GF-D8 (cell line): ENCODE results near the gene MAGI2.
"Not testable (repeated sequence)": the region's sequence is repeated elsewhere in the genome, so short reads cannot be mapped to it uniquely, and the experiment has no call there.

Source experiments
- DNase-seq: peaks from one replicate; lab custom pipeline; 2025; lab: John Stamatoyannopoulos, UW

MAGI2 gene

DNA sequence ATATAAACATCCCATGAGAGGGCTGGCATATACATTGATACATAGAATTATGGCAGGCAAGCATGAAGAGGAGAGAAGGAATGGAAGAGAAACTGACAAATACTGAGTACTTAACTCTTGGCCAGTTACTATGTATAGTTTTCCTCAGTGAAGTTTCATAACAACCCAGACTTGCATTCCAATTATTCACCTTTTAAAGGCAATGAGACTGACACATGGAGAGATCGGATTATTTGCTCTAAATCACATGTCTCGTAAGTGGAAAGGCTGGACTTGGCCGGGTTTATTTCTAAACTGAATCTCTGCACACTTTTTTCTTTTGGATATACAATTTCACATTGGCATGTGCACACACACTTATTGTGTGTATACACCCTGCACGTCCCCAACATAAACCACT, 1106.6 kb downstream of the MAGI2 start:
- DNase-seq, result no peak

GRCh38 chr7:78345979-78346378, 1107.5 kb downstream of the MAGI2 start:
- no peak for DNase-seq

- no peak for DNase-seq
These were observed 1108.1 kb downstream of the MAGI2 start for GRCh38 chr7:78345293-78345911.

DNA sequence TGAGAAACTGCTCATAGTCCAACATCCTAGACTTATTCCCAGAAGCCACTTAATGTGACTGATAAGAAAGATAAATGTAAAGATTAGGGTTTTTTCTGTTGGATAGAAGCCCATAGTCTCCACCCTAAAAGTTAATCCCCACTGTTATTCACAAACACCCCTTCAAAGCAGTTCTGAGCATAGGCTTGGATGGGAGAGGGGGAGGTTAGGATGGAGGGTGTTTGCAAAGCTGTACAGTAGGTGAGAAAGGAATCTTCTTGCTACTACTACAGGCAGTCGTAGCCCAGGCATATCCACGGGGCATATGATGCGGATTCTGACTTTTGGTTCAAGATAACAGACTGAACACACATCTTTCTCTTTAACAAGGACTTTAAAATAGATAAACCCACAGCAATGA, 1119.0 kb downstream of the MAGI2 start:
- no peak for DNase-seq

- no peak for DNase-seq
These were observed 1119.7 kb downstream of the MAGI2 start for GRCh38 chr7:78333530-78334425.

- DNase-seq, result no peak
These were observed 1124.3 kb downstream of the MAGI2 start for GRCh38 chr7:78329001-78329655.

- no peak for DNase-seq
These were observed 1125.7 kb downstream of the MAGI2 start for GRCh38 chr7:78327718-78328117.

DNA sequence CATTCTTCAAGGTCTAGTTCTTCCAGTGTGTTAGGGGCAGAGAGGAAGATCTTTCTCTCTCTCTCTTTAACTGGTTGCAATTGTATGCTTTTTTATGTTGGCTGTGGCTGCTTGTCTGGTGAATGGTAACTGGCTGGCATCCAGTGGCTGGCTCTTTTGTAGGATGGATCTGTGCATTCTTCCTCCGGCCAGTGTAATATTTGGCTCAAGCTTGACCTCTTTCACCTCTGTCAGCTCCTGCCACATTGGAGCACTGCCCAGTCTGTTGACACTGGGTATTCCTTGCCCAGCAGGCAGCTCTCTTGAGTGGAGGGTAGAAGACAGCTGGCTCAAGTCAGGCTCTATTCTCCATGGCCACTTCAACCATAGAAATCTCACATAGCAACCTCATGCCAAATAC, 1126.6 kb downstream of the MAGI2 start:
- DNase-seq, result no peak

- no peak for DNase-seq
These were observed 1127.3 kb downstream of the MAGI2 start for GRCh38 chr7:78326189-78326588.

DNA sequence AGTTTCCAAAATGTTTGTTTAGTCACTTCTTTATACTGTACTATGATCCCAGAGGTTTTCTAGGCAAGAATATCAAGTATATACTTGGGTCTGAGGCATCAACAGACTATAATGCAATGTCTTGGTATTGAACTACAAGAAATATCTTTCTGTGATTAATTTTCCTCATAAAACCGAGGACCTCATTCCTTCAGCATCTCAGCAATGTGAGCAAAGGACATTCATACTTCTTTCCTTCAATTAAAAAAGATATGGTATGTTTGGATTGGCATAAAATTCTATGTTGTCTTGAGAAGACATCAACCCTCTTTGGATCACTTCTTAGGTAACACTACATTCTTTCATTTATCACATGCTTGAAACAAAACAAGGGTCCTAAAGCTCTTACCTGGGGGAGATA, 1130.3 kb downstream of the MAGI2 start:
- no peak for DNase-seq

- not testable (repeated sequence) for DNase-seq
These were observed 1131.2 kb downstream of the MAGI2 start for GRCh38 chr7:78322231-78322630.

- no peak for DNase-seq
These were observed 1136.1 kb downstream of the MAGI2 start for GRCh38 chr7:78317371-78317770.

DNA sequence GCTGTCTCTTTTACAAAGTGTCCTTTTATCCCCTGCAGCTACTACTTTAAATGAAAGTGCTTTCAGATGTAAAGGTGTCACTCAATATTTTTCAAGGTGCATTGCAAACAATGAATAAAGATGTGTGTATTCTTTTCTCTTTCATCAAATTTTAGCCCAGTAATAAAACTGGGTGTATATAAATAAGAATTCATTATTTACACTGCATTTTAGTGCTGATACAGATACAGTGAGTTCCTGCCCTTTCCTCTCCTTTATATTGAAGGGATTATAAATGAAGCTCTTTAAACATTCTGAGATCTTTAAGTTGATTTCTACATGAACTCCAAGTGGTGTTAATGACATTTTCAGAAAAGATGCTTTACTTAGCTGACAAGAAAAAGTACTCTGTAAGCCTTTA, 1137.4 kb downstream of the MAGI2 start:
- DNase-seq, result no peak

DNA sequence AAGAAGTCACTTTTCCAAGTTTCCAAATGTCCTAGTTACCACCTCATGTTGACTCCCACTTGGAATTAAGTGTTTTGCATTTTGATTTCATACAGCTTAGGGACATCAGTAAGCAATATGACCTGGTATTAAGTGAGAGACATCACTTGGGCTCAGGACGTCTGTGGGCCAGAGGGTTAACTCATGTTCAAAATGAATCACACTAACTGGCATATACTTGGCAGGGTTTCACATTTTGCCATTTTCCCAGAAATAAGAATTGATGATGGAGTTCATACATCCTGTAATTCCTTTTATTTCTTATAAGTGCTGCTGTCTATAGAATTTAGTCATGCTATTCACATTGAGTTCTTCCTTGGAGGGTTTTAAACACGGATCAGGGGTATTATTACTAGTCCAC, 1138.3 kb downstream of the MAGI2 start:
- no peak for DNase-seq

DNA sequence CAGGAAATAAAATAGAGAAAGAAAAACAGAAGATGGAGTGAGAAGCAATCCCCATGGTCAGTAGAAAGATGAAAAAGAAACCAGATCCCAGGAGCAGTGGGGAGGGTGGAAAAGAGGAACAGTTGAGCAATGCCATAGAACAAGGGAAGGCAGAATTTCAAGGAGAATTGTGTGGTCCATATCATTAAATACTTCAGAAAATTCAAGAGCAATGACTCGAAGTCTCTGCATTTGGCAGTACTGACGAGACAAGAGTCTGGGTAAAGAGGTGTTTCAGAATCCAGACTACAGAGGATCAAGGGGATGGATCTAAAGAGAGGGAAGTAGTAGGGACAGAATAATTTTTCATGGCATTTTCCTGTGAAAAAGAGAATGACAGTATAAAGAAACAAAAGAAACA, 1142.3 kb downstream of the MAGI2 start:
- no peak for DNase-seq

GRCh38 chr7:78307892-78308291, 1145.6 kb downstream of the MAGI2 start:
- DNase-seq, result no peak

DNA sequence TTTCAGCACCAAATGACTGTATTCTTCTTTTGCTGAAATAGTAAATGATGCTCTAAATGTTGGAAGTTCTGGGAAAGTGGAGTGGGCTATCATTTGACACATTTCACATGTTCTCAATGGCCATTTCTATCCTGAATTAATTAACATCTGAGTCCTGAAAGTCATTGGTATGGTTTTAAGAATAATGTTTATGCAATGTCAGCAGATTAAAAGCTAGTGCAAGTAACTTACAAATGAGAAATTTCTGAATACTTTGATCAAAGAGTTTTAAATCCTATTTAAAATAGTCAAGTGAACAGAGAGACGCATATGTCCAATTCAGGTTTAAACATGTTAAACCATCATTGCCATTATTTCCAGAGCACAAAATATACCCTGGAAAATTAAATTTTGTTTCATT, 1146.8 kb downstream of the MAGI2 start:
- no peak for DNase-seq

DNA sequence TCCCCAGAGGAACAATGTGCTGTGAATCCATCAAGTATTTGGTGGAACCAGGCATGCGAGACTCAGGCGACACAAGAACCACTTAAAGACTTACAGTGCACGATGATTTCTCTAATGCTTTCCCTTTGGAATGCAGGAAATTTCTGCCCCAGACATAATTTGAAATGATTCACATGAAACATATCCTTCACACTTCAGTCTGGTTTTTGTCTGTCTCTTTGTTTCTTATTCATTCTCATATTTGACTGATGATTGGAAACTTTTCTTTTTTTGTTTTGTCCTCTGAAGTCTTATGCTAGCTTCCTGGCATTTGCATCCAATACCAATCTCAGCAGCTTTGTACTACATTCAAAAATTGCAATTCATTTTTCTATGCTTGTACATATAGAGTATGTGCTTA, 1152.1 kb downstream of the MAGI2 start:
- DNase-seq, result no peak

GRCh38 chr7:78299088-78299487, 1154.4 kb downstream of the MAGI2 start:
- DNase-seq, result no peak

DNA sequence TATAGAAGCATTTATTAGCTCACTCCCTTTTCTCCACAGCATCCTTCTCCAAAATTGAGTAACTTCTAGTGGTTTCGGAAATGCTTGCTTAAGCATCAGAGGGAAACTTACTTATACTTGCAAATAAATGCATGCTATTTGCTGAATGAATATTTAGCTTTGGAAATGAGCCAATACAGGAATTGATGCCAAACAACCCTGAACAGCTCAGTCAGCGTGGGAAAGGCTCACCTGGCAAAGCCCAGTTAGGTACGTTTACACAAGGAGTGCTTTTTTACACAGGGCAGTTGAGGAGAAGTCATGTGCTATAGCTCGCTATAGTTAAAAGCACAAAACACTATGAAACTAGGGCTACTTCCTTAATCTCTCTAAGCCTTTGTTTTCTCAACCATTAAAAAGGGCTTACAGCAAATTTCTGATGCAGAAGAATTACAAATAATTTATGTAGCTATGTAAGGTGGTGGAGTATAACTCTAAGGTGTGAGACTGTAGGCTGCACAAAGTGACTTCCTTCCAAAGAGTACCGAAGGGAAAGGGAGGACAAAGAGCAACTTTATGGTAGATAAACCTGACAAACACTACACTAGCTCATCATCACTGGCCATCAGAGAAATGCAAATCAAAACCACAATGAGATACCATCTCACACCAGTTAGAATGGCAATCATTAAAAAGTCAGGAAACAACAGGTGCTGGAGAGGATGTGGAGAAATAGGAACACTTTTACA, 1156.7 kb downstream of the MAGI2 start:
- no peak for DNase-seq

DNA sequence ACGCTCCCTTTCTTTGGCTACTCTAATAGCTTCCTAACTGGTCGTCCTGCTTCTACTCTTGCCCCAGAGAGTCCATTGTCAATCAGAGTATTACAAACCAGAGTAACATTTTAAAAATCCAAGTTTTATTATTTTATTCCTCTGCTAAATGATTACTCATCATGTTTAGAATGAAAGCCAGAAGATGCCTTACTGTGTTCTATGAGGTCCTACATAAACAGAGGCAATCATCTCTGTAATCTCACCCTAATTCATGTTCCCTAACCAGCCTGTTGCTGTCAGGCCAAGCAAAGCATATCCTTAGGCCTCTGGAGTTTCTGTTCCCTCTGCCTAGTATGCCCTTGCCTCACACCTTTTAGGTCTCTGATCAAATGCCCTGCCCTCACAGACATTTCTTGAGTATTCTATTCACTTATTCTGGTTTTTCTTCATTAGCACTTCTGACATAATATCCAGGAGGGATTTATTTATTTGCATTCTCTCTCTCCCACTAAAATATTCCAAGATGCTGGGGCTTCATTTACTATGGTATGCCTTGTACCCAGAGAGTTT, 1157.3 kb downstream of the MAGI2 start:
- DNase-seq, result no peak

- not testable (repeated sequence) for DNase-seq
These were observed 1164.0 kb downstream of the MAGI2 start for GRCh38 chr7:78289471-78289870.
